Testis (tissue), 2 donors: ENCODE results near the gene PSMD12.

Experiments used
- CTCF ChIP-seq, 3 experiments: fragments of 450-650 bp in 2 of 3; fragments of 200-600 bp in 1 of 3; sonication (generic) in 1 of 3; IDR thresholded peaks; one replicate each; pipeline ENCODE4 v1.5.1; 2016 to 2019; ENCODE audit warnings: antibody characterized with exemption in 3 of 3, mild to moderate bottlenecking in 2 of 3, moderate library complexity in 1 of 3
- POLR2A ChIP-seq: fragments of 450-650 bp; IDR thresholded peaks from one replicate; pipeline ENCODE4 v1.6.1; 2017; ENCODE audit warnings: antibody characterized with exemption, mild to moderate bottlenecking, moderate library complexity

GRCh38 chr17:67388986-67389385, 22.6 kb upstream of the PSMD12 start:
- TF ChIP-seq POLR2A (no peak), CTCF (IDR thresholded peaks at IDR 0.05) (no peak)
